HPDE6-E6E7 (cell line): ENCODE measurements around the gene DPM2.

ENCODE experiments used
- DNase-seq: peaks from one replicate; pipeline ENCODE4 v3.0.0; 2011; ENCODE audit warnings: missing footprints; ENCODE audit errors: extremely low spot score

The DPM2 gene

GRCh38 chr9:127919253-127919815 lies 18.3 kb downstream of the DPM2 start:
- DNase-seq, result peak; percentile 97

- DNase-seq, result no peak
These were observed 19.2 kb downstream of the DPM2 start for GRCh38 chr9:127918183-127919107.

- no peak for DNase-seq
These were observed 20.1 kb downstream of the DPM2 start for GRCh38 chr9:127917603-127918002.

GRCh38 chr9:127916720-127917581 lies 20.7 kb downstream of the DPM2 start, which contains the start of gene ST6GALNAC4:
Gene ST6GALNAC4, minus strand, starts transcription at chr9:127917041. Its CDS starts 622 bp downstream, at chr9:127916419.
- DNase-seq, result no peak

- DNase-seq, result no peak
These were observed 21.6 kb downstream of the DPM2 start for GRCh38 chr9:127915801-127916719.

GRCh38 chr9:127915325-127915752 lies 22.3 kb downstream of the DPM2 start:
- no peak for DNase-seq

DNA sequence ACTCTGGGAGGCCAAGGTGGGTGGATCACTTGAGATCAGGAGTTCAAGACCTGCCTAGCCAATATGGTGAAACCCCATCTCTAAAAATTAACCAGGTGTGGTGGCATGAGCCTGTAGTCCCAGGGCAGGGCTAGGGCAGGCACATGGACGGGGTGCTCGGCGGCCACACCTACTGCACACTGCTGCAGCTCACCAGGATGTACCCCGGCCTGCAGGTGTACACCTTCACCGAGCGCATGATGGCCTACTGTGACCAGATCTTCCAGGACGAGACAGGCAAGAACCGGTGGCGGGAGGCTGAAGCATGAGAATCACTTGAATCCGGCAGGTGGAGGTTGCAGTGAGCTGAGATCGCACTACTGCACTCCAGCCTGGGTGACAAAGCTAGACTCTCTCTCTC lies 24.0 kb downstream of the DPM2 start:
- no peak for DNase-seq

GRCh38 chr9:127912882-127913281 lies 24.8 kb downstream of the DPM2 start:
- DNase-seq, result no peak

- DNase-seq, result no peak
These were observed 25.4 kb downstream of the DPM2 start for GRCh38 chr9:127912296-127912695.

GRCh38 chr9:127910613-127911205 lies 26.9 kb downstream of the DPM2 start:
- DNase-seq, result no peak

DNA sequence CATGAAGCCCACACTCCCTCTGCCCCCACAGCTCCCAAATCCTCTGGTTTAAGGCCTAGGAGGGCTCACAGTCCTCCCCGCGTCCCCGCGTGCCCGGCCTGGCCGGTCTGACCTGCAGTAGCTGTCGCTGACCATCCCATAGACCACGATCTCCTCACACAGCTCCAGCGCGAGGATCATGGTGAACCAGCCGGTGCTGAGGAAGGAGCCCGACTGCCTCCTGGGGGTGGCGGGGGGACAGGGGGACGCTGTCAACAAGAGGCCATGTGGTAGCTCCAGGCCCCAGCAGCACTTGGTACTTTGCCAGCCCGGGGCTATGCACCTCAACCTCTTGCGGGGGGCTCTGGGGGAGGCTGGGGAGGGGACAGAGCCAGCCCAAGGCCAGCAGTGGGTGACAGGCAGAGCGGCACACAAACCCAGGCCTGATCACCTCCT lies 27.8 kb downstream of the DPM2 start:
- no peak for DNase-seq

DNA sequence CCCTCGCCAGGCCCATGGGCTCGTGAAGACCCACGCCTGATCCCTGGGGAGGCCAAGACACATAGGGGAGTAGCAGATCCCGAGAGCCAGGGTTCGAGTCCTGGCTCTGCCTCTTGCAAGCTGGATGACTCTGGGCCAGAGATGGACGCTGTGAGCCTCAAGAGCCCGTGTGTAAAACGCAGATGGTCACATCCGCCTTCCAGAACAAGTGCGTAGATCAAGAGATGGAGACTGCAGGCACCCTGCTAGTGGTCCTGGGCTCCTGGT lies 29.1 kb downstream of the DPM2 start:
- DNase-seq, result no peak

- DNase-seq, result no peak
These were observed 29.6 kb downstream of the DPM2 start for GRCh38 chr9:127907867-127908659.

DNA sequence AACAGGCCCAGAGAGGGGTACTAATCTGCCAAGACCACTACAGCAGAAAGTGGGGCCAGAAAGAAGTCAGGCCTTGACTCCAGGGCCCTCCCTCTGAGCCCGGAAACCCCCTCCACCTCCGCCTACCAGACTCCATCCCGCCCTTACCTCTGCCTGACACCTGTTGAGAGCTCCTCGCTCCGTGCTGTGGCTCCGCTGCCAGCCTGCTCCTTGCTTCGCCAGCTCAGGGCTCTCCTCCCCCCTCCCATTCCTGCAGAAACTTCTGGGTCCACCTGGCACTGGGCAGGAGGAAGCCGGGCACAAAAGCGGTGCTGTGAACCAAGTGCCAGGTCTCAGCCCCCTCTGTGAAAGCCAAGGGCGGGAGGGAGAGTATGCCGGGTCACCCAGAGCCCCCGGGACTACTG lies 31.9 kb downstream of the DPM2 start:
- DNase-seq, result no peak

DNA sequence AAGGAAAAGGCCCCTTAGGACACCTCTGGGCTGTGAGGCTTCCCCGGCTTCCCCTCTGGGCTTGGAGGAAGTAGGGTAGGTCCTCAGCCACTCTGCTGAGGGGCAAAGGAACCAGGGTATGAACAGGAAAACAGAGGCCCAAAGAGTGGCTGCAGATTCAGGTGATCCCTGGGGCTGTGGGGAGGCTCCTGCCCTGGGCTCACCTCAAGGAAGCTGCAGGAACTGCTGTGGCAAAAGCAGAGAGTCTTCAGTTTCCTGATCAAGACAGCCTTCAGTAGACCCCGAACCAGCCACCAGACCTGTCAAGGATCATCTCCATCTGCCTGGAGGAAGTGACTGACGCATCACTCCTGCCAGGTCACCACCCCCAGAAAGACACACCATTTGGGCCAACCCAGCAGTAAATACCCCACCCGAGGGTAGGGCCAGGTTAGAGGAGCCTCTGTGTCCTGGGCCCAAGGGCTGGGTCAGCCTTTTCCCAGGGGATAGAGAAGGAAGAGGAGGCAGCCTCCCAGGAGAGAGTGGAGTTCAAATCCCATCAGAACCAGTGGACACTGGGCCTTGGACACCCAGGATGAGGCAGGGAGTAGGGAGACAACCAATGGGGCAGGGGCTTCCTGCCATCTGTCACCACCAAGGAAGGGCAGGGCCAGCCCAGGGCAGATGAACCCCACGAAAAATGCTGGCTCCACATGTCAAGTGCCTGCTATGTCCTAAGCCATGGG lies 32.5 kb downstream of the DPM2 start:
- no peak for DNase-seq

DNA sequence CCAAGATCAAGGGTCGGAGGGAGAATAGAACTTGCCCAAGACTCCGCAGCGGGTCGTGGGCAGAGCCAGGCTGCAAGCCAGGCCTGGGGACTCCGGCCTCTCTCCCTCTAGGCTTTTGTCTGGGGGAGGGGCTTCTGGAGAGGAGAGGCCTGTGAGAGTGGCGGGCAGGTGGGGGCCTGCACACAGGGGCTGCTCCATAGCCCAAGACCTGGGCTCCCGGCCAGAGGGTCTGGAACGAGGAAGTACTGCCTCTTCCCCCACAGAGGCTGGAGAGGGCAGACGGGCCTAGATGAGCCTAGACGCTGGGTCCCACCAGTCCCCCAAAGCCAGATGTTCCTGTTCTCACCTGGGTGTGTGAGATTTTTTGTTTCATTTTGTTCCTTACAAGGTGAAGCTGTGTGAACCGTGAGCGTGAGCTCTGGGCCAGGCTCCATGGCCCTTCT lies 33.1 kb downstream of the DPM2 start:
- DNase-seq, result no peak

GRCh38 chr9:127903557-127904475 lies 33.8 kb downstream of the DPM2 start:
- DNase-seq, result no peak
